Stimulated activated CD4-positive, alpha-beta T cell treated with anti-CD3 and anti-CD28 coated beads, Interleukin-15, amount 100 ng/mL, for 24 hours (primary cell): Measurements from ENCODE around the gene DPF3.

Source experiments
- DNase-seq: peaks from one replicate; pipeline ENCODE4 v3.0.0-alpha.2; 2020

The DPF3 gene

GRCh38 chr14:72893636-72894322, at the start of gene DPF3:
Gene DPF3 (minus strand): TSS chr14:72894101. CDS start chr14:72894088, 13 bp downstream.
- DNase-seq = peak; percentile 97

DNA sequence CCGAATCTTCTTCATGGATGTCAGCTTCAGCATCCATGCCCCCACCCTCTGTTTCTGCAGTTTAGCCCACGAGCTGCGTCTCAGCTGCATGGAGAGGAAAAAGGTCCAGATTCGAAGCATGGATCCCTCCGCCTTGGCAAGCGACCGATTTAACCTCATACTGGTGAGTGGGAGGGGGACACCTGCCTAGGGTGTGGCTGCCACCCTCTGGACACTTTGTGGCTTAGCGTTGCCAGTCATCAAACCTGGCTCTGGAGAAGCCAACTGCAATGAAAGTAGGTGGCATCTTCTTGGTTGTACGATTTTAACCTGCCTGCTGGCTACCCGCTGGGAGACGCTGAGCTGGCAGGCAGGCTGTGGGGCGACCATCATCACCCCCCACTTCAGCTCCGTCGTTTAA, 49.0 kb upstream of the DPF3 start:
- DNase-seq = no peak

GRCh38 chr14:72941286-72941985, 47.5 kb upstream of the DPF3 start:
- no peak for DNase-seq

DNA sequence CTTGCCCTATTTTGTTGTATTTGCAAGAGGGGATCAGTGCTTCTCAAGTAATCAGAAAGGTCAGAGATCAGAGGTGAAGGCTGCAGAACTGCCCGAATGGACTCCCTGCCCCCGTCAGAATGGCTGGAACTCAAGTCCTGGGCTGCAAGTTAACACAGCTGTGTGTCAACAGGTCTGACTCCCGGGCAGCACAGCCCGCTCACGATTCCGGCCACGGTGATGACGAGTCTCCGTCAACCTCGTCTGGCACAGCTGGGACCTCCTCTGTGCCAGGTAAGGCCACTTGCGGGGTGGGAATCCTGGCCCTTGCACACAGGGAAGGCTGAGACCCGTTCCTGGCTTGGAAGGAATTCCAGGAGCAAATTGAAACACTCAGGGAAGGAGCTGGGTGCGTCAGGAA, 45.7 kb upstream of the DPF3 start:
- DNase-seq = no peak

- no peak for DNase-seq
Observed at GRCh38 chr14:72932893-72933292, 39.0 kb upstream of the DPF3 start.

GRCh38 chr14:72929316-72930080, 35.6 kb upstream of the DPF3 start:
- DNase-seq = no peak

GRCh38 chr14:72928872-72929271, 35.0 kb upstream of the DPF3 start:
- DNase-seq = no peak

- peak; percentile 96 for DNase-seq
Observed at GRCh38 chr14:72926292-72927028, 32.6 kb upstream of the DPF3 start, which contains the start of gene DCAF4. Gene DCAF4 (plus strand): TSS chr14:72926464. CDS start chr14:72937979, 11,515 bp downstream.

DNA sequence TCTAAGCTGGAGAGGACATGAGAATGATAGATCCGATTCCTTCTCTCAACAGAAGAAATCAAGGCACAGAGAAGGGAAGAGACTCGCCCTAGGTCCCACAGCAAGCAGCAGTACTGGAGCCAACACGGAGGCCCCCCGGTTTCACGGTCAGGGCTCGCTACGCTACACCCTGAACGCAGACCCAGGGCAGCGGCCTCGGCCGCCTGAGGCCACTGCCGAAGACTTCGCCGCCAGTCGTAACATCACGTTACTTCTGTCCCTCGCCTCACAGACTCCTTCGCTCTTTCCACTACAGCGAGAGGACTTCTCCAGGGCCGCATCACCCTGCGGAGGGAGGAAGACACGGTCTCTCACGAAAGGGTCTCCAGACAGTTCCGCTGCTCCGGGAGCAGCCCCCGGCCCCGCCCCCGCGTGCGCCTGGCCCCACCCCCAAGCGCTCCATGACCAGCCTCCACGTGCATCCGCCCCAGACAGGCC, 32.0 kb upstream of the DPF3 start:
- no peak for DNase-seq

DNA sequence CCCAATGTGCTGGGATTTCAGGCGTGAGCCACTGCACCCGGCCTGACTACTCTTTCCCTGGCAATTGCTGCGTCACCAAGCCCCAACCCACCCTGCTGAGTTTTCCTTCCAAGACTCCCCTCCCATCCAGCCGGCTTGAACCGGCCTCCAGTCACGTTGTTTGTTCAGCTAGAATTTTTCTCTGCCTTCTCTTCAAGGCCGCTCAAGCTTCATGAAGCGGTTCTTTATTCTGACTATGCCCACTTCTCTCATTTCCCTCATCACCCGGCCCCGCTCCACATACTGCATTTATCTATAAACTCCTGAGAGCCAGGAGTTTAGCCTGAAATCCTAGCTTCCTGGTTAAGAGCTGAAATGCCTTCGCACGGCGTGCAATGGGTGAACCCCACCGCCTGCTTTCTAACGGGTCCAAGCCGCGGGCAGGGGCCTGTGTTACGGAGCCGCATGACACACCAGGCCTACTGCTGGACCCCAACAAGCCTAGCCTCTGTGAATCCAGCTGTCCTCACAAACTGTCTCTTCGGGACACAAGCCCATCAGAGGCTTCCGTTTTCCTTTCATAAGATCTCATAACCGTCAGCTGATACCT, 31.4 kb upstream of the DPF3 start:
- DNase-seq = no peak

GRCh38 chr14:72924337-72924736, 30.4 kb upstream of the DPF3 start:
- DNase-seq = no peak

GRCh38 chr14:72921396-72921795, 27.5 kb upstream of the DPF3 start:
- DNase-seq = no peak

GRCh38 chr14:72920008-72920407, 26.1 kb upstream of the DPF3 start:
- no peak for DNase-seq

- no peak for DNase-seq
Observed at GRCh38 chr14:72917094-72917802, 23.3 kb upstream of the DPF3 start.

DNA sequence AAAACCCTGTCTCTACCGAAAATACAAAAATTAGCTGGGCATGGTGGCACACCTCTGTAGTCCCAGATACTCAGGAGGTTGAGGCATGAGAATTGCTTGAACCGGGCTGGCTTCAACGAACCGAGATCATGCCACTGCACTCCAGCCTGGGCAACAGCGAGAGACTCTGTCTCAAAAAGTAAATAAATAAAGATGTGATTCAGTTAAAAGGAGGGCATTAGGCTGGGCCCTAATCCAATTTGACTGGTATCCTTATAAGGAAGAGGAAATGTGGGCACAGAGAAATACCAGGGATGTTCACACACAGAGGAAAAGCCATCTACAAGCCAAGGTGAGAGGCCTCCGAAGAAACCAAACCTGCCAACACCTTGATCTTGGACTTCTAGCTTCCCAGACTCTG, 22.3 kb upstream of the DPF3 start:
- DNase-seq = no peak

DNA sequence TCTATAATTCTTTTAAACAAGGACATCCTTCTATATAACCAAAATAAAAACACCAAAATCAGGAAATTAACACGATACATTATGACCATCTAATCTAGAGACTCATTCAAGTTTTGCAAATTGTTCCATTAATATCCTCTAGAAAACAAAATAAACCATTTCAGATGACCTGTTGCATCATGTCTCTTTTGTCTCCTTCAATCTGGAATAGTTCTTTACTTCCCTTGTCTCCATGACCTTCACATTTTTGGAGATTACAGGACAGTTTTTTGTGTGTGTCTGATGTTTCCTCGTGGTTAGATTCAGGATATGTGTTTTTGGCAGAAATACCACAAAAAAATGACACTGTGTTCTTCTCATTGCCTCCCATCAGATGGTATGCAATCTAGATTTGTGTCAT, 19.9 kb upstream of the DPF3 start:
- no peak for DNase-seq

GRCh38 chr14:72909163-72909562, 15.3 kb upstream of the DPF3 start:
- DNase-seq = no peak

DNA sequence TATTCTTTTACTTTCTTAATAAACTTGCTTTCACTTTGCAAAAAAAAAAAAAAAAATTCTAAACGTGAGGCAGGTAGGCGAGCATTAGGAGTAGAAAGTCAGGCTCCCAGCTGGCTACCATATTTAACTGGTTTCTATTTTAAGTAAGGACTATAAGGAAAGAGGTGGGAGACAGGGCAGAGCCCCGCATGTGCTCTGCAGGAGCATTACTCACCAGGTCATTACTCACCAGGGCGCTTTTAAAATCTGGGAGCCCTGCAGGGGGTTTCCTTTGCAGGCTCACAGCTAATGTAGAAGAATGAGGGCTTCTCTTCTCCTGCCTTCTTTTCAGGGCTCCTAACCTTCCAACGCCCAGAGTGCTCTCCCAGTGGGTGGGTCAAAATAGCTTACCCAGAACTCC, 14.0 kb upstream of the DPF3 start:
- no peak for DNase-seq

- DNase-seq = no peak
Observed at GRCh38 chr14:72906879-72907278, 13.0 kb upstream of the DPF3 start.

GRCh38 chr14:72906316-72906715, 12.4 kb upstream of the DPF3 start:
- DNase-seq = no peak

DNA sequence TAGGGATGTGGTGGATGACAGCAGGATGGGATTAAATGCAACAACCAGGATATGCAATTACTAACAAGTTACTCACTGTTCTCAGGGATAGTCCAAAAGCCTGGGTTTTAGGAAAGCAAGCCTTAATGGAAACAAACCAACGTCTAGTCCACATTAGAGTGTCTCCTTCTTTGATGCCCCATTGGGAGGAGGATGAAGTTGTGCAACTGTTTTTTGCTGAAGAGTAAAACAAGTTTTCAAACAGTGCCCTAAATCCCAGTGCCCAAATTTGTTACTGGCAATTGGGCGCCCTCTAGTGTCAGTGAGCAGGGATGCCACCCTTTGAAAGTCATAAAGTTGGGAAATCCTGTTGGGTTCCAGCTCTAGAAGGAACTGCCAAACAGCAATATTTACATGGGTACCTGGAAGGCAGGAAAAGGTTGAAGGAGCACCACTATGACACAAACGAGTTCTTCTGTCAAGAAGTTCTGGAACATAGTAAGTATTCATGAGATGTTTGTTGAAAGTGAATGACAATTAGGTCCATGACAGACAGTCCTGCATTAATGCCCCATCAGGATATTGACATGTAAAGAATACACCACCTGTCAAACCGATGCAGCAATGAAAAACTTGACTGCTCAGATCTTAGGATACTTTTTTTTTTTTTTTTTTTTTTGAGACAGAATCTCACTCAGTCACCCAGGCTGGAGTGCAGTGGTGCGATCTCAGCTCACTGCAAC, 11.1 kb upstream of the DPF3 start:
- peak; percentile 61 for DNase-seq
